HepG2 (cell line): Measurements from ENCODE around the gene PON1. TPM values are rescaled to one million over a fixed set of nuclear protein-coding genes. Genes with fewer than 3 reads are reported as not detected.

Source experiments
- ATAC-seq: fragments of 200-7000 bp; cut with Tn5 transposase; 3 replicates; pipeline ENCODE4 v1.9.1; 2020; ENCODE audit warnings: mild to moderate bottlenecking, moderate library complexity
- BruUV-seq: library from RNA; stranded (reverse); fragments of 400-500 nt; replicated peaks from 2 replicates; lab custom pipeline; 2021; lab: Mats Ljungman, UMichigan
- CTCF ChIA-PET: fragments of 300-600 bp; formaldehyde crosslinking; extraction: SDS; loops from one replicate; lab custom pipeline; 2021; ENCODE audit warnings: low total read pairs, inconsistent platforms, low intra/inter-chr PET ratio; lab: Yijun Ruan, JAX
- POLR2A ChIA-PET: fragments of 350-600 bp; sonication (Branson Sonifier 250); formaldehyde crosslinking; loops from one replicate; lab custom pipeline; 2020; ENCODE audit warnings: antibody characterized with exemption, inconsistent platforms; lab: Yijun Ruan, JAX
- DNase-seq: peaks from one replicate; pipeline ENCODE4 v3.0.0-alpha.2; 2015; ENCODE audit warnings: low spot score
- FAIRE-seq: peaks from 3 replicates; lab custom pipeline; 2011; peaks lifted over from hg19 to GRCh38; lab: Jason Lieb, UNC
- H2AFZ ChIP-seq: one replicate; pipeline ENCODE4 v1.6.1; 2011; ENCODE audit warnings: low read length, inconsistent platforms
- H3K27ac ChIP-seq: fragments of 300-600 bp; 3 replicates; pipeline ENCODE4 v1.8.0; 2011; ENCODE audit warnings: mixed run types, mild to moderate bottlenecking, mixed read lengths, low read length, inconsistent platforms; ENCODE audit not compliant: insufficient read depth; ENCODE audit errors: extremely low read length
- H3K27me3 ChIP-seq, 2 experiments: fragments of 200-600 bp in 1 of 2; 2 replicates in 1 of 2; 3 replicates in 1 of 2; pipeline versions ENCODE4 v1.6.0 to v1.8.0; 2011; ENCODE audit warnings: low read length in 2 of 2, mild to moderate bottlenecking in 2 of 2, moderate library complexity in 2 of 2, inconsistent platforms in 1 of 2; ENCODE audit not compliant: insufficient read depth in 2 of 2, control insufficient read depth in 1 of 2
- H3K36me3 ChIP-seq, 2 experiments: fragments of 200-600 bp in 1 of 2; replicated peaks in 1 of 2; 2 replicates in 1 of 2; 3 replicates in 1 of 2; pipeline versions ENCODE4 v1.5.1 to v1.8.0; 2011; ENCODE audit warnings: low read length in 2 of 2, inconsistent platforms in 1 of 2; ENCODE audit not compliant: insufficient read depth in 2 of 2, control insufficient read depth in 1 of 2
- H3K4me1 ChIP-seq: 2 replicates; pipeline ENCODE4 v1.5.1; 2012; ENCODE audit warnings: low read length, inconsistent platforms; ENCODE audit not compliant: insufficient read depth
- H3K4me2 ChIP-seq: 2 replicates; pipeline ENCODE4 v1.6.0; 2011; ENCODE audit warnings: low read depth, low read length, inconsistent platforms
- H3K4me3 ChIP-seq, 3 experiments: fragments of 200-600 bp in 1 of 3; sonication (generic), shearing (Covaris generic) in 1 of 3; replicated peaks in 1 of 3; 2 replicates each; pipeline ENCODE4 v1.5.1; 2011 to 2016; ENCODE audit warnings: low read length in 3 of 3, inconsistent platforms in 2 of 3, low read depth in 2 of 3, mild to moderate bottlenecking in 2 of 3, control low read depth in 1 of 3, mixed read lengths in 1 of 3; ENCODE audit not compliant: insufficient read depth in 1 of 3
- H3K79me2 ChIP-seq: one replicate; pipeline ENCODE4 v1.6.1; 2011; ENCODE audit warnings: low read length, inconsistent platforms; ENCODE audit not compliant: insufficient read depth
- H3K9ac ChIP-seq: 2 replicates; pipeline ENCODE4 v1.6.0; 2011; ENCODE audit warnings: mild to moderate bottlenecking, low read depth, low read length, inconsistent platforms; ENCODE audit not compliant: insufficient read depth
- H3K9me3 ChIP-seq: 2 replicates; pipeline ENCODE4 v1.5.1; 2012; ENCODE audit warnings: mild to moderate bottlenecking, low read length
- H4K20me1 ChIP-seq: 2 replicates; pipeline ENCODE4 v1.6.0; 2011; ENCODE audit warnings: inconsistent platforms, mild to moderate bottlenecking, low read length, moderate library complexity; ENCODE audit not compliant: insufficient read depth
- AGO1 ChIP-seq: fragments of 200-400 bp; formaldehyde crosslinking; IDR thresholded peaks from 2 replicates; pipeline ENCODE4 v1.6.1; 2017; ENCODE audit warnings: mild to moderate bottlenecking, low read depth, low read length, moderate library complexity; ENCODE audit not compliant: poor library complexity, severe bottlenecking
- FOSL2 ChIP-seq: sonication (generic); formaldehyde crosslinking; IDR thresholded peaks from 2 replicates; pipeline ENCODE4 v1.4.0; 2020; ENCODE audit warnings: missing genetic modification reagents
- FOXA1 ChIP-seq, 2 experiments: fragments of 450-650 bp in 1 of 2; sonication (generic) in 1 of 2; formaldehyde crosslinking in 1 of 2; IDR thresholded peaks; 2 replicates each; pipeline versions ENCODE4 v1.4.0 to v1.6.1; 2016 to 2020; ENCODE audit warnings: missing genetic modification reagents in 1 of 2
- FOXA3 ChIP-seq: IDR thresholded peaks from 2 replicates; pipeline ENCODE4 v1.6.1; 2016; ENCODE audit warnings: missing genetic modification reagents, missing compliant biosample characterization
- HCFC1 ChIP-seq: fragments of 150-350 bp; IDR thresholded peaks from 2 replicates; pipeline ENCODE4 v1.6.1; 2014; ENCODE audit warnings: low read depth, low read length
- JUN ChIP-seq: sonication (generic); formaldehyde crosslinking; IDR thresholded peaks from 2 replicates; pipeline ENCODE4 v1.4.0; 2020; ENCODE audit warnings: mild to moderate bottlenecking, missing genetic modification reagents
- MIER3 ChIP-seq: IDR thresholded peaks from 2 replicates; pipeline ENCODE4 v1.6.1; 2016; ENCODE audit warnings: missing compliant biosample characterization, borderline replicate concordance
- NR2F6 ChIP-seq, 2 experiments: IDR thresholded peaks; 2 replicates each; pipeline ENCODE4 v1.6.1; 2016; ENCODE audit warnings: antibody characterized with exemption in 1 of 2, mild to moderate bottlenecking in 1 of 2
- RBM22 ChIP-seq: fragments of 200-400 bp; formaldehyde crosslinking; optimal IDR thresholded peaks from 2 replicates; pipeline ENCODE3; 2017; ENCODE audit warnings: mild to moderate bottlenecking, low read length, moderate library complexity
- SETDB1 ChIP-seq: sonication (generic); formaldehyde crosslinking; IDR thresholded peaks from 2 replicates; pipeline ENCODE4 v1.5.1; 2020; ENCODE audit warnings: missing genetic modification reagents, mild to moderate bottlenecking, borderline replicate concordance
- SP140L ChIP-seq: sonication (generic); formaldehyde crosslinking; IDR thresholded peaks from 2 replicates; pipeline ENCODE4 v1.4.0; 2020; ENCODE audit warnings: missing genetic modification reagents, borderline replicate concordance
- XBP1 ChIP-seq: sonication (generic); formaldehyde crosslinking; IDR thresholded peaks from 2 replicates; pipeline ENCODE4 v1.5.0; 2020; ENCODE audit warnings: missing genetic modification reagents
- ZNF619 ChIP-seq: sonication (generic); formaldehyde crosslinking; IDR thresholded peaks from 2 replicates; pipeline ENCODE4 v1.4.0; 2020; ENCODE audit warnings: mild to moderate bottlenecking, missing genetic modification reagents
- WGBS: methylation state at CpG from one replicate; pipeline ENCODE4 v1.1.6; 2017; ENCODE audit warnings: low lambda C conversion rate; 5-methylcytosine and 5-hydroxymethylcytosine counted together
- in situ Hi-C: cut with HindIII; loops from 2 replicates; pipeline ENCODE4 v1.10.0; 2017; ENCODE audit warnings: low pct_unique_long_range_greater_than_20kb; ENCODE audit not compliant: extremely low pct_ligation_motif_present
- intact Hi-C: fragments of 100-400 bp; cut with micrococcal nuclease; formaldehyde crosslinking; loops from one replicate; pipeline ENCODE4 v1.10.0; 2022; ENCODE audit not compliant: unreplicated experiment
- polyA plus RNA-seq, 8 experiments: library from polyadenylated mRNA; depleted of rRNA in 3 of 8; stranded (reverse) in 7 of 8; unstranded in 1 of 8; fragments of >200 nt; fragmentation: Illumina TruSeq in 4 of 8; extraction: Trizol in 4 of 8; gene quantifications; 2 replicates each; pipeline versions ENCODE4 v1.2.1 to v1.2.3, GENCODE V29; 2011 to 2016; ENCODE audit warnings: low read depth in 4 of 8, missing spikeins in 1 of 8, mixed read lengths in 1 of 8; ENCODE audit not compliant: insufficient read depth in 1 of 8
- total RNA-seq, 5 experiments: library from RNA; depleted of rRNA; stranded (reverse); fragments of >200 nt; fragmentation: Illumina TruSeq; extraction: Trizol; gene quantifications; 2 replicates each; pipeline ENCODE4 v1.2.3, GENCODE V29; 2016; ENCODE audit warnings: low read depth in 1 of 5
- TF ChIP-seq, protein P1 (sequence below), 2 experiments: IDR thresholded peaks; 2 replicates each; pipeline ENCODE4 v1.6.1; 2011 to 2012; ENCODE audit warnings: low read length in 2 of 2, borderline replicate concordance in 1 of 2, low read depth in 1 of 2, mild to moderate bottlenecking in 1 of 2, moderate library complexity in 1 of 2
- TF ChIP-seq, protein P2 (sequence below): sonication (generic); formaldehyde crosslinking; IDR thresholded peaks from 2 replicates; pipeline ENCODE4 v1.4.0; 2020; ENCODE audit warnings: mild to moderate bottlenecking, missing genetic modification reagents
- TF ChIP-seq, protein P3 (sequence below): sonication (generic); formaldehyde crosslinking; conservative IDR thresholded peaks from 2 replicates; pipeline ENCODE4 v1.8.0; 2022; ENCODE audit warnings: low read depth, missing genetic modification reagents

Gene PON1
- total and polyA plus RNA-seq, 2 of the 13 experiments (the other 11 are each of a cell fraction or from before 2014, with no cell fraction given) = 0.27 to 0.57 TPM

DNA sequence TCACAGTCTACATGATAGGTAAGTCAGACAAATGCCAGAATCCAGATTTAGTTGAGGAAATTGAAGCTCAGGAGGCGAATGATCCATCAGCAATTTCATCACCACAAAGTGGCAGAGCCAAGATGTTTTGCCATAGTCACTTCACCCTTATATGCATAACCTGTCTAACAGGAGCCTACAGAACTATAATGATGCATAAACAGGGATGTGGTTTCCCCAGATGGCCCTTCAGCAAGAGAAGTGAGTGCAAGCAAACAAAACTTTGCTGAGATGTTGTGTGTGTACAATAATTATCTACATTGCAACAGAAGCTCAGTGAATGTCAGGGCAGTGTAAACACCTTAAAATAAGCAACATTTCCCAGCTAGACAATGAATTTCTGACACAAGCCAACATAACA, 43.3 kb upstream of the PON1 start (continued):
- TF ChIP-seq, protein P1, sequence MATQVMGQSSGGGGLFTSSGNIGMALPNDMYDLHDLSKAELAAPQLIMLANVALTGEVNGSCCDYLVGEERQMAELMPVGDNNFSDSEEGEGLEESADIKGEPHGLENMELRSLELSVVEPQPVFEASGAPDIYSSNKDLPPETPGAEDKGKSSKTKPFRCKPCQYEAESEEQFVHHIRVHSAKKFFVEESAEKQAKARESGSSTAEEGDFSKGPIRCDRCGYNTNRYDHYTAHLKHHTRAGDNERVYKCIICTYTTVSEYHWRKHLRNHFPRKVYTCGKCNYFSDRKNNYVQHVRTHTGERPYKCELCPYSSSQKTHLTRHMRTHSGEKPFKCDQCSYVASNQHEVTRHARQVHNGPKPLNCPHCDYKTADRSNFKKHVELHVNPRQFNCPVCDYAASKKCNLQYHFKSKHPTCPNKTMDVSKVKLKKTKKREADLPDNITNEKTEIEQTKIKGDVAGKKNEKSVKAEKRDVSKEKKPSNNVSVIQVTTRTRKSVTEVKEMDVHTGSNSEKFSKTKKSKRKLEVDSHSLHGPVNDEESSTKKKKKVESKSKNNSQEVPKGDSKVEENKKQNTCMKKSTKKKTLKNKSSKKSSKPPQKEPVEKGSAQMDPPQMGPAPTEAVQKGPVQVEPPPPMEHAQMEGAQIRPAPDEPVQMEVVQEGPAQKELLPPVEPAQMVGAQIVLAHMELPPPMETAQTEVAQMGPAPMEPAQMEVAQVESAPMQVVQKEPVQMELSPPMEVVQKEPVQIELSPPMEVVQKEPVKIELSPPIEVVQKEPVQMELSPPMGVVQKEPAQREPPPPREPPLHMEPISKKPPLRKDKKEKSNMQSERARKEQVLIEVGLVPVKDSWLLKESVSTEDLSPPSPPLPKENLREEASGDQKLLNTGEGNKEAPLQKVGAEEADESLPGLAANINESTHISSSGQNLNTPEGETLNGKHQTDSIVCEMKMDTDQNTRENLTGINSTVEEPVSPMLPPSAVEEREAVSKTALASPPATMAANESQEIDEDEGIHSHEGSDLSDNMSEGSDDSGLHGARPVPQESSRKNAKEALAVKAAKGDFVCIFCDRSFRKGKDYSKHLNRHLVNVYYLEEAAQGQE (IDR thresholded peaks at IDR 0.05; ENCODE audit: borderline replicate concordance in 1 of 2, low read depth in 1 of 2, low read length in 2 of 2) = no peak
- no peak for TF ChIP-seq MIER3 (CRISPR knock-in tag)
- no peak for TF ChIP-seq ZNF619 (CRISPR knock-in tag)
- TF ChIP-seq, protein P2, sequence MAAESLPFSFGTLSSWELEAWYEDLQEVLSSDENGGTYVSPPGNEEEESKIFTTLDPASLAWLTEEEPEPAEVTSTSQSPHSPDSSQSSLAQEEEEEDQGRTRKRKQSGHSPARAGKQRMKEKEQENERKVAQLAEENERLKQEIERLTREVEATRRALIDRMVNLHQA (CRISPR knock-in tag) = no peak

DNA sequence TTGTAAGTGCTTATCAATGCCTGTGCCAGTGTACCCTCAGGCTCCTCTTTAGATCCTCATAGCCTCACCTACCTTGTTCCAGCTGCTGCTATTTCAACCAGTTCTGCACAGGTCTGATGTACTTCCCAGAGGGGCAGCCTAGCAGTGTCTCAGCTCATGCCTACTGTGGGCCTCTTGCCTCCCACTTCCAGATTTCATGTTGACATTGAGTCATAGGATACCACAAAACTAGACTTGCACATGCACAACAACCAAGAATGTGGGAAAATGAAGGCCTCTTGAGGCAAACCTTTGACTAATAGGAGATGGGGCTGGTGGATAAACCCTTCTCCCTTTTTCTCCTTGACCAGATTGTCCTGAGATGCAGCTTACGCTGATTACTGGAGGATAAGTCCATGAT, 40.8 kb upstream of the PON1 start:
- H3K4me1 ChIP-seq = no peaks in the 10 kb centered on the region
- POLR2A ChIA-PET = no interaction called here
- CTCF ChIA-PET = no interaction called here
- no peaks in the 10 kb centered on the region for H4K20me1 ChIP-seq
- H3K79me2 ChIP-seq = no peaks in the 10 kb centered on the region
- TF ChIP-seq AGO1 = no peak
- TF ChIP-seq SP140L (CRISPR knock-in tag) = no peak
- peak; percentile 81 for TF ChIP-seq FOSL2 (CRISPR knock-in tag)
- TF ChIP-seq XBP1 (CRISPR knock-in tag) = no peak
- no peak for TF ChIP-seq SETDB1 (CRISPR knock-in tag)
- no peak for TF ChIP-seq JUN (CRISPR knock-in tag)
- TF ChIP-seq, protein P3, sequence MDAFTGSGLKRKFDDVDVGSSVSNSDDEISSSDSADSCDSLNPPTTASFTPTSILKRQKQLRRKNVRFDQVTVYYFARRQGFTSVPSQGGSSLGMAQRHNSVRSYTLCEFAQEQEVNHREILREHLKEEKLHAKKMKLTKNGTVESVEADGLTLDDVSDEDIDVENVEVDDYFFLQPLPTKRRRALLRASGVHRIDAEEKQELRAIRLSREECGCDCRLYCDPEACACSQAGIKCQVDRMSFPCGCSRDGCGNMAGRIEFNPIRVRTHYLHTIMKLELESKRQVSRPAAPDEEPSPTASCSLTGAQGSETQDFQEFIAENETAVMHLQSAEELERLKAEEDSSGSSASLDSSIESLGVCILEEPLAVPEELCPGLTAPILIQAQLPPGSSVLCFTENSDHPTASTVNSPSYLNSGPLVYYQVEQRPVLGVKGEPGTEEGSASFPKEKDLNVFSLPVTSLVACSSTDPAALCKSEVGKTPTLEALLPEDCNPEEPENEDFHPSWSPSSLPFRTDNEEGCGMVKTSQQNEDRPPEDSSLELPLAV (CRISPR knock-in tag) = no peak
- TF ChIP-seq FOXA3 (CRISPR knock-in tag) = peak; percentile 44; the same call in 1 of the 2 replicates
- no peak for TF ChIP-seq HCFC1
- no peak for TF ChIP-seq FOXA1 (IDR thresholded peaks at IDR 0.05)
- 0 out of 2 replicates have a peak, but pooled peaks have one; percentile 22 for TF ChIP-seq FOXA1 (CRISPR knock-in tag; IDR thresholded peaks at IDR 0.05)
- TF ChIP-seq NR2F6 (IDR thresholded peaks at IDR 0.05) = no peak
- no peak for TF ChIP-seq NR2F6 (CRISPR knock-in tag; IDR thresholded peaks at IDR 0.05)
- TF ChIP-seq RBM22 = no peak
- no TSS peak for BruUV-seq
- no peak for FAIRE-seq
- H3K4me2 ChIP-seq = no peak overlapping the region
- DNase-seq = peak; percentile 10
- peaks cover 0 to 3% of the 10 kb centered on the region in 2 experiments; a peak in 2 of 5 replicates for H3K36me3 ChIP-seq
- WGBS = 100% methylated on average over 1 of the region's 1 CpG
- H2AFZ ChIP-seq = no peak overlapping the region
- H3K9ac ChIP-seq = no peak overlapping the region
- H3K27me3 ChIP-seq = no peaks in the 10 kb centered on the region
- H3K9me3 ChIP-seq = no peaks in the 10 kb centered on the region
- ATAC-seq = no peak
- no peak overlapping the region for H3K4me3 ChIP-seq
- in situ Hi-C loops = no loop called here
- intact Hi-C loops = no loop called here
- H3K27ac ChIP-seq = no peak overlapping the region
